GM20000 (cell line): ENCODE data around the gene CTDP1.

ENCODE experiments used
- DNase-seq: peaks from one replicate; pipeline ENCODE4 v3.0.0; 2012; ENCODE audit warnings: low spot score
- CTCF ChIP-seq: IDR thresholded peaks from 2 replicates; pipeline ENCODE4 v1.5.1; 2012; ENCODE audit warnings: mild to moderate bottlenecking, control low read depth; ENCODE audit errors: extremely low read depth, missing control alignments

The CTDP1 gene

GRCh38 chr18:79792096-79792987 is 112.7 kb downstream of the CTDP1 start:
- DNase-seq = no peak
- no peak for TF ChIP-seq CTCF

- peak; percentile 76 for DNase-seq
- TF ChIP-seq CTCF = no peak
Measured at GRCh38 chr18:79792988-79793355, 113.4 kb downstream of the CTDP1 start.

GRCh38 chr18:79794846-79795245 is 115.2 kb downstream of the CTDP1 start:
- TF ChIP-seq CTCF = no peak
- DNase-seq = no peak

GRCh38 chr18:79795446-79795845 is 115.8 kb downstream of the CTDP1 start:
- no peak for TF ChIP-seq CTCF
- no peak for DNase-seq

- TF ChIP-seq CTCF = no peak
- no peak for DNase-seq
Measured at GRCh38 chr18:79796016-79796415, 116.4 kb downstream of the CTDP1 start.

GRCh38 chr18:79796531-79797405 is 117.2 kb downstream of the CTDP1 start:
- no peak for DNase-seq
- TF ChIP-seq CTCF = no peak
